ENCODE data around the gene AHDC1.

- no peak for TF ChIP-seq CTCF (IDR thresholded peaks at IDR 0.05)
- TF ChIP-seq POLR2A (IDR thresholded peaks at IDR 0.05), result no peak
- TF ChIP-seq EP300 (IDR thresholded peaks at IDR 0.05), result no peak
These were observed 23.1 kb upstream of the AHDC1 start for GRCh38 chr1:27627061-27627460.

Measured in ovary (tissue), 3 donors.